Peyer's patch (tissue), 4 donors: ENCODE results near the gene IMMP2L.

ENCODE experiments used
- CTCF ChIP-seq, 6 experiments: fragments of 450-650 bp in 4 of 6; fragments of 200-600 bp in 2 of 6; sonication (generic) in 1 of 6; IDR thresholded peaks; one replicate each; pipeline ENCODE4 v1.5.1; 2017 to 2019; ENCODE audit warnings: antibody characterized with exemption in 6 of 6, mild to moderate bottlenecking in 3 of 6, moderate library complexity in 1 of 6
- POLR2A ChIP-seq, 2 donors: fragments of 450-650 bp; IDR thresholded peaks; one replicate each; pipeline ENCODE4 v1.5.1; 2017; ENCODE audit warnings: antibody characterized with exemption in 2 of 2, mild to moderate bottlenecking in 2 of 2, moderate library complexity in 2 of 2

- TF ChIP-seq CTCF (IDR thresholded peaks at IDR 0.05) (no peak), POLR2A (IDR thresholded peaks at IDR 0.05) (no peak)
Measured at GRCh38 chr7:111005445-111005844, 556.8 kb downstream of the IMMP2L start.
